Endothelial cell of umbilical vein (primary cell): Measurements from ENCODE around the gene MEOX2. TPM values are rescaled to one million over a fixed set of nuclear protein-coding genes. Genes with fewer than 3 reads are reported as not detected.

Experiments used
- BruUV-seq: library from RNA; stranded (reverse); fragments of 400-500 nt; replicated peaks from 2 replicates; lab custom pipeline; 2021; lab: Mats Ljungman, UMichigan
- CTCF ChIA-PET: fragments of 300-600, 350-600 bp; sonication (Branson Sonifier 250); formaldehyde crosslinking; loops from one replicate; lab custom pipeline; 2021; ENCODE audit warnings: antibody characterized with exemption, inconsistent platforms; lab: Charles Lee
- POLR2A ChIA-PET: fragments of 300-600, 350-600 bp; sonication (Branson Sonifier 250); formaldehyde crosslinking; loops from one replicate; lab custom pipeline; 2021; ENCODE audit warnings: antibody characterized with exemption, inconsistent platforms; lab: Charles Lee
- DNase-seq: peaks from one replicate; pipeline ENCODE4 v3.0.0-alpha.2; 2011; ENCODE audit warnings: low read depth, low spot score
- FAIRE-seq: peaks from 2 replicates; lab custom pipeline; 2011; peaks lifted over from hg19 to GRCh38; lab: Jason Lieb, UNC
- H2AFZ ChIP-seq: 2 replicates; pipeline ENCODE4 v1.6.0; 2012; ENCODE audit warnings: low read depth, low read length, control low read depth, inconsistent platforms
- H3K27ac ChIP-seq: 2 replicates; pipeline ENCODE4 v1.5.1; 2011; ENCODE audit warnings: low read depth, mild to moderate bottlenecking, control low read depth, low read length, moderate library complexity; ENCODE audit not compliant: insufficient read depth
- H3K27me3 ChIP-seq, 2 experiments: 2 replicates each; pipeline versions ENCODE4 v1.6.0 to v1.6.1; 2011; ENCODE audit warnings: low read length in 2 of 2, mixed read lengths in 1 of 2; ENCODE audit not compliant: control insufficient read depth in 2 of 2, insufficient read depth in 2 of 2
- H3K36me3 ChIP-seq, 2 experiments: 2 replicates in 1 of 2; 3 replicates in 1 of 2; pipeline ENCODE4 v1.5.1; 2011; ENCODE audit warnings: low read length in 2 of 2, mild to moderate bottlenecking in 1 of 2, moderate library complexity in 1 of 2; ENCODE audit not compliant: control insufficient read depth in 2 of 2, insufficient read depth in 2 of 2; ENCODE audit errors: extremely low read depth in 1 of 2
- H3K4me1 ChIP-seq: 3 replicates; pipeline ENCODE4 v1.5.1; 2011; ENCODE audit warnings: mild to moderate bottlenecking, low read length; ENCODE audit not compliant: control insufficient read depth, insufficient read depth; ENCODE audit errors: extremely low read depth
- H3K4me2 ChIP-seq: 2 replicates; pipeline ENCODE4 v1.6.1; 2011; ENCODE audit warnings: low read length, control low read depth, mixed read lengths; ENCODE audit not compliant: insufficient read depth
- H3K4me3 ChIP-seq, 3 experiments: fragments of 200-600 bp in 1 of 3; sonication (generic), shearing (Covaris generic) in 1 of 3; replicated peaks in 1 of 3; 2 replicates each; pipeline ENCODE4 v1.5.1; 2011 to 2016; ENCODE audit warnings: control low read depth in 3 of 3, low read length in 3 of 3, mild to moderate bottlenecking in 2 of 3, inconsistent platforms in 1 of 3, low read depth in 1 of 3, moderate library complexity in 1 of 3; ENCODE audit not compliant: insufficient read depth in 1 of 3
- H3K79me2 ChIP-seq: 2 replicates; pipeline ENCODE4 v1.6.0; 2012; ENCODE audit warnings: low read length, inconsistent platforms; ENCODE audit not compliant: control insufficient read depth, insufficient read depth
- H3K9ac ChIP-seq: replicated peaks from 2 replicates; pipeline ENCODE3; 2011; ENCODE audit warnings: low read length, control low read depth; ENCODE audit not compliant: insufficient read depth; ENCODE audit errors: extremely low read depth
- H3K9me1 ChIP-seq: replicated peaks from 3 replicates; pipeline ENCODE4 v1.6.0; 2011; ENCODE audit warnings: mild to moderate bottlenecking, low read length; ENCODE audit not compliant: control insufficient read depth, insufficient read depth; ENCODE audit errors: extremely low read depth
- H3K9me3 ChIP-seq: replicated peaks from 2 replicates; pipeline ENCODE4 v1.5.1; 2012; ENCODE audit warnings: low read length, inconsistent platforms; ENCODE audit not compliant: control insufficient read depth, insufficient read depth
- H4K20me1 ChIP-seq: replicated peaks from 2 replicates; pipeline ENCODE3; 2011; ENCODE audit warnings: mild to moderate bottlenecking, low read length; ENCODE audit not compliant: control insufficient read depth, insufficient read depth; ENCODE audit errors: extremely low read depth
- CTCF ChIP-seq, 2 donors: IDR thresholded peaks; 1 replicate in 1 of 2; 2 replicates in 1 of 2; pipeline ENCODE4 v1.5.1; 2011; ENCODE audit warnings: low read length in 2 of 2, mild to moderate bottlenecking in 2 of 2, moderate library complexity in 2 of 2, control low read depth in 1 of 2, inconsistent platforms in 1 of 2, low read depth in 1 of 2; ENCODE audit not compliant: insufficient read depth in 1 of 2; ENCODE audit errors: extremely low read depth in 1 of 2
- EZH2 ChIP-seq: IDR thresholded peaks from 2 replicates; pipeline ENCODE4 v1.6.1; 2012; ENCODE audit warnings: borderline replicate concordance, low read depth, mild to moderate bottlenecking, moderate library complexity, low read length, inconsistent platforms; ENCODE audit not compliant: severe bottlenecking
- FOS ChIP-seq: IDR thresholded peaks from 2 replicates; pipeline ENCODE4 v1.6.1; 2011; ENCODE audit warnings: mild to moderate bottlenecking, low read length, moderate library complexity, borderline replicate concordance; ENCODE audit not compliant: insufficient read depth
- GATA2 ChIP-seq: IDR thresholded peaks from 2 replicates; pipeline ENCODE4 v1.7.0; 2011; ENCODE audit warnings: low read depth, mild to moderate bottlenecking, moderate library complexity, mixed read lengths, low read length; ENCODE audit not compliant: insufficient read length, insufficient read depth
- JUN ChIP-seq: IDR thresholded peaks from 2 replicates; pipeline ENCODE4 v1.6.1; 2011; ENCODE audit warnings: borderline replicate concordance, low read depth; ENCODE audit not compliant: insufficient read length, insufficient read depth
- MAX ChIP-seq: IDR thresholded peaks from 2 replicates; pipeline ENCODE4 v1.6.1; 2011; ENCODE audit not compliant: insufficient read depth, insufficient read length
- MYC ChIP-seq: IDR thresholded peaks from one replicate; pipeline ENCODE4 v1.6.1; 2011; ENCODE audit warnings: mild to moderate bottlenecking, low read depth, low read length
- POLR2A ChIP-seq: IDR thresholded peaks from 2 replicates; pipeline ENCODE4 v1.6.1; 2012; ENCODE audit warnings: low read depth, mild to moderate bottlenecking, control low read depth, low read length
- POLR2AphosphoS5 ChIP-seq: IDR thresholded peaks from 2 replicates; pipeline ENCODE4 v1.6.1; 2012; ENCODE audit warnings: low read depth, mild to moderate bottlenecking, control low read depth, low read length, moderate library complexity; ENCODE audit not compliant: insufficient read depth
- dilution Hi-C: fragments of 300-500 bp; cut with MboI; formaldehyde crosslinking; loops from one replicate; pipeline ENCODE4 v1.15.0; 2019; ENCODE audit warnings: low sequenced_read_pairs; ENCODE audit not compliant: extremely low pct_ligation_motif_present
- intact Hi-C: fragments of 100-400 bp; cut with micrococcal nuclease; formaldehyde crosslinking; loops from one replicate; pipeline ENCODE4 v1.10.0; 2022
- polyA plus RNA-seq, 4 experiments: library from polyadenylated mRNA; depleted of rRNA in 3 of 4; stranded (reverse) in 3 of 4; unstranded in 1 of 4; fragments of >200 nt; gene quantifications; 2 replicates each; pipeline versions ENCODE4 v1.2.1 to v1.2.3, GENCODE V29; 2011 to 2012; ENCODE audit warnings: missing spikeins in 1 of 4
- total RNA-seq: library from RNA; stranded (reverse); gene quantifications from 2 replicates; pipeline ENCODE4 v1.2.3, GENCODE V29; 2021

The MEOX2 gene
- total and polyA plus RNA-seq, 2 donors (not counting 3 experiments of a cell fraction or from before 2014, with no cell fraction given): 11.6 to 45.1 TPM

GRCh38 chr7:15567036-15567435, 119.4 kb downstream of the MEOX2 start:
- TF ChIP-seq EZH2: no peak
- no peak for TF ChIP-seq POLR2AphosphoS5
- no peak for TF ChIP-seq JUN
- TF ChIP-seq FOS: no peak
- no peak for TF ChIP-seq CTCF (IDR thresholded peaks at IDR 0.05; ENCODE audit: extremely low read depth in 1 of 2, insufficient read depth in 1 of 2, low read depth in 1 of 2, low read length in 2 of 2)
- TF ChIP-seq GATA2: no peak
- no peak for TF ChIP-seq MYC
- no peak for TF ChIP-seq MAX
- TF ChIP-seq POLR2A: no peak
- H3K4me1 ChIP-seq: peaks cover 10% of the 10 kb centered on the region
- H3K4me3 ChIP-seq: no peak overlapping the region
- FAIRE-seq (no peak), DNase-seq (no peak)
- intact Hi-C loops: no loop called here
- H2AFZ ChIP-seq: no peak overlapping the region
- H3K9me1 ChIP-seq: no peaks in the 10 kb centered on the region
- H3K27me3 ChIP-seq: no peaks in the 10 kb centered on the region
- BruUV-seq: no TSS peak
- H3K27ac ChIP-seq: no peak overlapping the region
- POLR2A ChIA-PET: no interaction called here
- no peaks in the 10 kb centered on the region for H3K36me3 ChIP-seq
- no peaks in the 10 kb centered on the region for H4K20me1 ChIP-seq
- H3K4me2 ChIP-seq: no peak overlapping the region
- no peak overlapping the region for H3K9ac ChIP-seq
- no peaks in the 10 kb centered on the region for H3K79me2 ChIP-seq
- dilution Hi-C loops: loop anchor here (25.0 kb wide), 1 partner anchor 145 kb away; no protein-coding TSS in a partner anchor
- CTCF ChIA-PET: interaction anchor here (0.9 kb wide), 1 partner anchor 154 kb away, joined by 3 read pairs; no protein-coding TSS in a partner anchor
- H3K9me3 ChIP-seq: no peaks in the 10 kb centered on the region
